Dedifferentiated amniotic fluid mesenchymal stem cell (primary cell): ENCODE measurements around the gene LRMDA.

Experiments used
- DNase-seq: peaks from one replicate; pipeline ENCODE4 v3.0.0-alpha.2; 2016; ENCODE audit errors: extremely low spot score

Gene LRMDA

GRCh38 chr10:75952093-75952492, 520.7 kb downstream of the LRMDA start:
- DNase-seq = no peak

DNA sequence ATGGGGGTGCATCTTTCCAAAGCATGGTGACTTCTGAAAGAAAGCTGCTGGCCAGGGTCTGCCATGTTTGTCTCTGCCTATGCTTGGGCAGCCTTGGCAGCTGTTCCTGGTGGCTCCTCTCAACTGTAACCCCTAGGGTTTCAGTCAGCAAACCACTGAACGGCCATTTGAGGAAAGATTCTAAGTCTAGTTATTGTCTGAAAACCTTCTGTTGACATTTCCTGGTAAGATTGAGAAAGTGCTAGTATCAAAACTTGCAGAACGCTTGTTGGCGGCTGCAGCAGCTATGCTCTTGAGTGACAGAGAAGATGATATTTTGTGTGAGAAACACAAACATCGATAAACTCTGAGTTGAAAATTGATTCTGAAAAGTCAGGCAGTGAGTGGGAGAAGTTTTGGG, 523.1 kb downstream of the LRMDA start:
- no peak for DNase-seq

GRCh38 chr10:75955973-75956502, 524.6 kb downstream of the LRMDA start:
- DNase-seq = no peak

- no peak for DNase-seq
Measured at GRCh38 chr10:75956624-75957023, 525.2 kb downstream of the LRMDA start.

DNA sequence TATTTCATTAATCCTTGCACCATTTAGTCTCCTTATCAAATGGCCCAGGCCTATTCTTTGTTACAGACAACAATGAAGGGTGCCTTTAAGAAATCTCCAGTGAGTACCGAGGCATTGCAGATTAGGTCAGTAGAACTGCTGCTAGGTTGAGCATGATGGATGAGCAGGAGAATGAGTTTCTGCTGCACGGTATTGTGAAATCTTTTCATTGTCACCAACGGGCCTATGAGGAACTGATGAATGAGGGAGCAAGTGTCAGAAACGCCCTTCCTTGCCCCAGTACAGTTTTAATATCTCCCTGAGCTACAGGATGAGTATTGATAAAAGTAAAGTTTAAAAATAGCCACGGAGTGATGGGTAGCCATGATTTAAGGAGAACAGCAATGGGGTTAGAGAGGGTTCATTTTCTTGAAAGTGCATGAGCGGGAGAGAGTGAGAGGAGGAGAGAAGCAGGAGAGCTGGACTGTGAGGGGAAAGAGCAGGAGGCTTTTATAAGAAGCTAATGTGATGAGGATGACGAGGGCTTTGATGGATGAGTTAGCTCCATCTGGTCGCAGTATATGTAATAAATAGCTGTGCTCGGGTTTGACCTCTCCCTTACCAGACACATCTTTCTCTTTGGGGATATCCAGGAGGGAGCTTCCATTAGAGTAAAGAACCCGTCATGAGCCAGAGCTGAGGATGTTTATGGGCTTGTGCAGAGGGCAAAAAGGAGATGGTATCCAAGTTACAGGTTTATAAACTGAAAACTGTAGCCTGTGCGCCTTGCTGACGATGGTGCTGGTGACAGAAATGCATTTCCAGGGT, 526.1 kb downstream of the LRMDA start:
- no peak for DNase-seq

- DNase-seq = peak; percentile 57
Measured at GRCh38 chr10:75959209-75959608, 527.8 kb downstream of the LRMDA start.

- DNase-seq = no peak
Measured at GRCh38 chr10:75959912-75960311, 528.5 kb downstream of the LRMDA start.

DNA sequence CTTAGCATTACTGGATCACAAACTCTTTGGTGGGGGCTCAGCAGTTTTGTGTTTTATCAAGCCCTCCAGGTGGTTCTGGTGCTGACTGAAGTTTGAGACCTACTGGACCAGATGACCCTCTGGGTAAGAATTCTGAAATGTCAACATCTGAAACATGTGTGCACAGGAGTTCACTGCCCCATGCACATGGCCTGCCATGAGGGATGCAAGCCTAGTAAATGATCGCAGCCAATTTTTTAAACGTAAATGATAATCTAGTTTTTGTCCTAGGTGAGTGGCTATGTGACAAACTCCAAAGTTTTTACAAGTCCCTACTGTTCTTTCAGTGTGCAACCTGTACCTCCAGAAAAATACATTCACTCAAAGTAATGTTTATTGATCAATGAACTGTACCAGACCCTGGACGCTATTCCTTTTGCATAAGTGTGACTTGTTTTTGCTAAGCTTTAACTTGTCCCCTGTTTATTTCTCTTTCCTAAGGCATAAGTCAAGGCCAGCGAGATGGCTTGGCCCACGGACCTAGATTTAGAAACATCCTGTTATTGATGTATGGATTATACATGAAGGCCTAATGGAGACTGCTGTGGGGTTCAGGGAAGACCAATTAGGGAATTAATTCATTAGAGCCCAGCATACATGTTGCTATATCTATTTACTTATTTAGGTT, 531.1 kb downstream of the LRMDA start:
- no peak for DNase-seq

DNA sequence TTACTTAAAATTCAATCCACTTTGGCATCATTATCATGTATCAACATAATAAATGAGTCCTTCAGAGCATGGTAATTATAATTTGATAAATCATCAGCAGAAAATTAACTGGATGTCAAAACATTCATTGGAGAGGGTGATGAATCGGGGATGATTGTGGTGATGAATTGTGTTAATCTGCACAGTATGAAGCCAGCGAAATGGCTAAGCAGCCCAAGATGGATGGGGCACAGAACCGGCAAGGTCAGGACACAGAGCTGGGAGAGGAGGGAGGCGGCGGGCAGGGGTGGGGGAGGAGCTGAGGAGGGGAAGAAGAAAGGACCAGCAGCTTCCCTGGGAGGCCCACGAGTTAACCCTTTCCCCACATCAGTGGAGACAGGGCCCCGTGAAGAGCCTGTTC, 536.1 kb downstream of the LRMDA start:
- DNase-seq = no peak

- DNase-seq = no peak
Measured at GRCh38 chr10:75969031-75969430, 537.6 kb downstream of the LRMDA start.

DNA sequence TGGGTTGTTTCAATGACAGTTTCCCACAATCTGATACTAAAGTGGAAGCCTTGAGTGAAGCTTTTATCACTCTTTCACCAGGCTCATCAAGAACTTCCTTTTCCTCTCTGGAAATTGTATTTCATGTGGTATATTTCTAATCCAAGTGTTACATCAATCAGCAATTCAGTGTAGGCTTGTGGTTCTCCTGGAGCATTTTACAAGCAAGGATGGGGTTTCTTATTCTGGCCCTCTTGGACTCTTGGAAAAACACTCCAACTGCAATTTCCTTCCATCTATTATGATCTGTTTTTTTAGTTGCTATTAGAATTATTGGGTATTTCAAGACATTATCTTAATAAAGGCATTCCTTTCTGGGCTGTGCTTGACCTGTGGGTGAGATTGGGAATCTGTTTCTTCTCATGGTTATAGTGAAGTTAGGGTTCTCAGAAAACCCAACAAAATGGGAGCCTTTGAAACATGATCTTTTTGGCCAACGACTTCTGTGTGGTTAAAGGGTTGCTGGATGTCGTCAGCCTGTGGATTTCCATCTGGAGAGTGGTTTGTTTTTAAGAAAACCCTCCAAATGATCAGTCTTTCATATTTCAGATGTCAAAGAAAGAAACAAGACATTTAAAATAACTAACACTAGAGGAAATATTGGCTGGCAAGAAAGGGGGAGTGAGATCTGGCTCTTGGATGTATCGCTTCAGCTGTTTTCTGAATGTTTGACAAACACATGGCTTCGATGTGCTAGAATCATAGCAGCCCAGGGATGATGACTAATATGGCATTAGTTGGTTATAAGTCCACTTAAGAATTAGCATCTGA, 540.2 kb downstream of the LRMDA start:
- no peak for DNase-seq

DNA sequence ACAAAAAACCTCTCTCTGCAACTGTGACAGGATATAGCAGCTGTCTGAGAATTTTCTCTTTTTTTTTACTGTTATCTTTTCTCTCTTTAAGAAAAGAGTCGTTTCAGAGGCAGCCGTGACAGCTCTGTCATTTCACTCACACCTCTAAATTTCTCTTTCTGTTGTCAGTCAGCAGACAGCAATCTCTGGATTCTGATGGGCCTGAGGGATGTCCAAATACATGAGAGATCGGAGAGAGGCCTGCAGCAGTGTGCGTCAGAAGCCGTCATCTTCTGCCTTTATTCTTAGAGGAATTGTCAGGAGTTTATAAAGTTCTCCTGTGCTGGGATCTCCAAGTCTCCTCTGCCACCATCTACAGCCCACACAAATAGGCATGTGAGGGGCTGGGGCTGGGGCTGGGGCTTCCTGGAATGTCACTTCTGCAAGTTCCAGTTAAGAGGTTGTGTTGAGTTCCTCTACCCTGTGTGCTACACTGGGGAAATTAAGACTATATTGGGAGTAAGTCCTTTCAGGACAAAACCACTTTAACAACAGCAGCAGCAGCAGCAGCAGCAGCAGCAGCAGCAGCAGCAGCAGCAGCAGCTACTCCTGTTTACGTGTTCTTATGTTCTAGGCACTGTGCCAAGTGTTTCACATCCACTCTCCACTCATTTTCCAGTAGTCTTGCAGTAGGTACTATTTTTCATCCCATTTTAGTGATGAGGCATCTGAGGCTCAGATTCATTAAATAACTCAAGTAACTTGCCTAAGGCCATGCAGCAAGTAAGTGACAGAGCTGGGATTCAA, 541.3 kb downstream of the LRMDA start:
- no peak for DNase-seq

- DNase-seq = no peak
Measured at GRCh38 chr10:75974080-75974479, 542.7 kb downstream of the LRMDA start.

DNA sequence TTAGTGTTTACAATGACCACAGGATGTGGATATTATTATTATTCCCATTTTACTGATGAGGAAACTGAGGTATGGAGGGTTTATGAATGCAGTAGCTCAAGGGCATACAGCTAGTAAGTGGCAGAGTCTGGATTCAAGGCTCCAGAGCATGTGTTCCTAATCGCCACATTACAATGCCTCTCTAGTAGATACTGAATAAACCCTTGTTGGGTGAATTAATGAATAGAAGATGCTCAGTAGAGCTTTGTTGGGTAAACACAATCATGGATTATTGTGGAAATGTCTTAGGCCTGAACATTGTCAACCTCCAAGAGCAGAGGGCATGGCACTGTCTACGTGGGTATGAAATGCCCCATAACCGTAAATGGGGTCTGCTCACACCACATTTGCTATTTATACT, 545.3 kb downstream of the LRMDA start:
- no peak for DNase-seq

GRCh38 chr10:75977139-75977538, 545.7 kb downstream of the LRMDA start:
- DNase-seq = no peak

DNA sequence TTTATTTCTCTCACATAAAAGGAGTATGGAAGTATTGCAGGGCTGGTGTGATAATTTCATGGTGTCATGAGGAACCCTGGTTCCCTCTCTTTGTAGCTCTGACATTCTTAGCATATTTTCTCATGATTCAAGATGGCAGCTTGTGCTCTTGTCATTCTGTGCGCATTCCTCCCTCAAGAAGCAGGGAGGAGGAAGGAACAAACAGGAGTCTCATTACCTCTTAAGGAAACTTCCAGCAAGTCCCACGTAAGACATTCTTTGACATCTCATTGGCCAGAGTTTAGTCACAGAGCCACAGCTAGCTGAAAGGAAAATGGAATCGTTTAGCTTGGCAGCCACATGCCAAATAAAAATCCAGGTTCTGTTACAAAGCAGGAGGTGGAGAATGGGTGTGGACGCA, 546.8 kb downstream of the LRMDA start:
- no peak for DNase-seq

- DNase-seq = no peak
Measured at GRCh38 chr10:75980419-75981002, 549.1 kb downstream of the LRMDA start.

DNA sequence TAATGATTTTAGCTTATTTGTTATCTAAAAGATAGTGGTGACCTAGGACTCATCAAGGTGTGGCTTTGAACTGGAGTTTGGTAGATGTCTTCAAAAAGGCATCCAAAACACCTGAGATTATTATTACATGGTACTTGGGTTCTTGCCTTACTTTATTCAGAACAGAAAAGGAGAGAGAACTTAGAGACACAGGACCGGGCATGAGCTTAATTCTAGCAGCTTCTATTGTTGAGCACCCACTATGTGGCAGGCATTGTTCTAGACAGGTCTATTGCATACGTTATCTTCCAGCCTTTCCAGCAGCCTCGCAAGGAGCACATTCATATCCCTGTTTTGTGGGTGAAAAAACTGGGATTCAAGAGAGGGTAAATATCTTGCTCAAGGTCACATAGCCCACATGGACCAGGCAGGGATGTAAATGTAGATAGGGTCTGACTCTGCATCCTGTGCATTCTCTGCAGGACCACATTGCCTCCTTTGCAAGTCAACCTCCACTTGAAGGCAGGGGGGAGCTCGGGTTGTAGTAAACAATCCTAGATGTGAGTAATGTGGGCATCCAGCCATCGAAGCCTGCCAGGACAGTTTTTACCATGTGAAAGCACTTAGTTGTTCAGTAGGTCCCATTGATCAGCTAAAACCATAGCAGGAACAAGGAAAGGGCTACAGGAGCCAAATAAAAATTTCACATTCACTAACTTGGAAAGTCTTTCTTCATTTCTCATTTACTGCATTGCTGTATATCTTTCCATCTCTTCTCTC, 551.4 kb downstream of the LRMDA start:
- no peak for DNase-seq

GRCh38 chr10:75984067-75984466, 552.6 kb downstream of the LRMDA start:
- no peak for DNase-seq

GRCh38 chr10:75987616-75988015, 556.2 kb downstream of the LRMDA start:
- peak; percentile 65 for DNase-seq
